Rectal smooth muscle tissue (tissue), 1 donor: ENCODE measurements around the gene ZBTB7C.

Experiments used
- H3K27ac ChIP-seq: one replicate; pipeline ENCODE4 v1.7.0; 2013; ENCODE audit warnings: low read depth, low read length, inconsistent platforms
- H3K27me3 ChIP-seq: one replicate; pipeline ENCODE4 v1.7.0; 2013; ENCODE audit warnings: low read length; ENCODE audit not compliant: control insufficient read depth, insufficient read depth
- H3K36me3 ChIP-seq: one replicate; pipeline ENCODE4 v1.7.0; 2013; ENCODE audit warnings: low read length; ENCODE audit not compliant: control insufficient read depth, insufficient read depth
- H3K4me1 ChIP-seq: one replicate; pipeline ENCODE4 v1.7.0; 2013; ENCODE audit warnings: low read length; ENCODE audit not compliant: control insufficient read depth, insufficient read depth
- H3K4me3 ChIP-seq: one replicate; pipeline ENCODE4 v1.7.0; 2013; ENCODE audit warnings: low read length
- H3K9ac ChIP-seq: one replicate; pipeline ENCODE4 v1.7.0; 2013; ENCODE audit warnings: low read length

The ZBTB7C gene

DNA sequence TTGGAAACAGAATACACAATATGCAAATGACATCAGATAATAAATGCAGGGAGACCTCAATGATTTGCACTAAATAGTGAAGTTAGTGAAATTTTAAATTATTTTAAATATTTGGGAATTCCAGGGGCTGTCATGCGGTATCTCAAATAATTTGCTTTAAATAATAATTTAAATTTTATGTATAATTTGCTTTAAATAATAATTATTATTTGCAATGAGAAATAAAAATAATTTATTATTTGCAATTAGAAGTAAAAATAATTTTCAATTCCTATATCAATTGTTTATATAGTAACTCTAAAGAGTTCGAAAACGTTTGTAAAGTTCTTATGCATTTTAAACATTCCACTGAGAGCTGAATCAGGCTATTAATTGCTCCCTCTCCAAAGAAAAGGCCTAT, 226.4 kb downstream of the ZBTB7C start:
- H3K27me3 ChIP-seq = no peaks in the 10 kb centered on the region
- no peak overlapping the region for H3K9ac ChIP-seq
- H3K36me3 ChIP-seq = peaks cover 2% of the 10 kb centered on the region
- H3K27ac ChIP-seq = no peak overlapping the region
- H3K4me3 ChIP-seq = no peak overlapping the region
- peaks cover 5% of the 10 kb centered on the region for H3K4me1 ChIP-seq

GRCh38 chr18:48181857-48182256, 227.3 kb downstream of the ZBTB7C start:
- H3K27me3 ChIP-seq = peaks cover 4% of the 10 kb centered on the region
- peaks cover 2% of the 10 kb centered on the region for H3K36me3 ChIP-seq
- H3K9ac ChIP-seq = no peak overlapping the region
- no peak overlapping the region for H3K4me3 ChIP-seq
- peaks cover 5% of the 10 kb centered on the region for H3K4me1 ChIP-seq
- no peak overlapping the region for H3K27ac ChIP-seq

DNA sequence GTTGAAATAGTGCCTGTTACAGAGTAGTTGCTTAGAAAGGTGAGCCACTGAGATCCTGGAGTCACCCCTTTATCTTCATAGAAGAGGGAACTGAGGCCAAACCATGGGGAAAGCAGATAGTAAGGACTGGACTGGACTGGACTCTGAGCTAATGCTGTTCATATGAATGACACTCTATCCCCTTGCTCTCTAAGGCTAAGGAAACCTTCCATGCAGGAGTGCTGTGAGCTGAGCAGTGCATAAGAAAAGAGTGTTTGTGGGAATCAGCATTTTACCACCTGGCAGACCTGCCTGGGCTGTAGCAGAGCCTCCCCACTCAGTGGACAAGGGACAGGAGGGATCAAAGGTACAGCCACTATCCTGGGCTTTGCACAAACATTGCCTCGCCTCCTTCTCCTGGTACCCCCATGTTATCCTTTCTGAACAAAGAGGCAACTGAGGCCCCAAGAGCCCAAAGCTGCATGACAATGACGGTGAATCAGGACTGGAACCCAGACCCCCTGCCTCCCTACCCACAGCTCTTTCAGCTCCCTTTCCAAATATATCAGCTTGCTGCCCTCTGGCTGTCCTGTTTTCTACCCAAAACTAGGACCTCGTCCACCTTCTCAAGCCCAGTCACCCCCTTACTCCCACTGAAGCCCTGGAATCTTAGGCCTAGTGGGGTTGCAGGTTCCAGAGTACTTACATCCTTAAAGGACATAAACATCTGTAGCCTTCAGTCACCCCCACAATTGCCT, 227.9 kb downstream of the ZBTB7C start:
- H3K27ac ChIP-seq = no peak overlapping the region
- no peak overlapping the region for H3K9ac ChIP-seq
- peaks cover 5% of the 10 kb centered on the region for H3K4me1 ChIP-seq
- H3K4me3 ChIP-seq = no peak overlapping the region
- H3K36me3 ChIP-seq = peaks cover 2% of the 10 kb centered on the region
- H3K27me3 ChIP-seq = peaks cover 4% of the 10 kb centered on the region

DNA sequence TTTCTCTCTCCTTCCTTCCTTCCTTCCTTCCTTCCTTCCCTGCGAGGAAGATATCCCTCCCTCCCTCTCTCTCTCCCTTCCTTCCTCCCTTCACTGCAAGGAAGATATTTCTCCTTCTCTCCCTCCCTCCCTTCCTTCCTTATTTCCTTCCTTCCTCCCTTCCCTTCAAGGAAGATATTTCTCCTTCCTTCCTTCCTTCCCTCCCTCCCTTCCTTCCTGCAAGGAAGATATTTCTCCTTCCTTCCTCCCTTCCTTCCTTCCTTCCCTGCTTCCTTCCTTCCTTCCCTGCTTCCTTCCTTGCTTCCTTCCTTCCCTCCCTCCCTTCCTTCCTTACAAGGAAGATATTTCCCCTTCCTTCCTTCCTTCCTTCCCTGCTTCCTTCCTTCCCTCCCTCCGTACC, 229.5 kb downstream of the ZBTB7C start:
- Histone ChIP-seq H3K4me3 (no peak overlapping the region), H3K27ac (no peak overlapping the region), H3K36me3 (peaks cover 2% of the 10 kb centered on the region), H3K9ac (no peak overlapping the region), H3K4me1 (no peaks in the 10 kb centered on the region), H3K27me3 (peaks cover 4% of the 10 kb centered on the region)

DNA sequence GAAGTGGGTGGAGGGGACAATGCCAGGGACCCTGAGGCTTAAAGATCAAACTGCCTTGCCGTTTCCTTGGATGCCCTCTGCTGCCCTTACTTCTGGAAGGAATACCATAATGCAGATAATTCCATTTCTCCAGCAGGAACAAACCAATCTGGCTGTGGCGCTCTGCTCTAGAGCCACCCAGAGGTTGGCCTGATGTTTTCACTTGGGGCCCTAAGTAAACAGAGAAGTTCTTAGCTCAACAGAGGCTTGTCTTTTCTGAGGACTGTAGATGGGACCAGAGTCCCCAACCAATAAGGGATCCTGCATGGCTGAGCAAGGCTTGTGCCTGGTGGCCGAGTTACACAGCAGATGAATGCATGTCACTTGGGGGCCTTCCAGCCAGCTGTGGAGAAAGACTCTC, 230.2 kb downstream of the ZBTB7C start:
- no peak overlapping the region for H3K9ac ChIP-seq
- peaks cover 4% of the 10 kb centered on the region for H3K27me3 ChIP-seq

DNA sequence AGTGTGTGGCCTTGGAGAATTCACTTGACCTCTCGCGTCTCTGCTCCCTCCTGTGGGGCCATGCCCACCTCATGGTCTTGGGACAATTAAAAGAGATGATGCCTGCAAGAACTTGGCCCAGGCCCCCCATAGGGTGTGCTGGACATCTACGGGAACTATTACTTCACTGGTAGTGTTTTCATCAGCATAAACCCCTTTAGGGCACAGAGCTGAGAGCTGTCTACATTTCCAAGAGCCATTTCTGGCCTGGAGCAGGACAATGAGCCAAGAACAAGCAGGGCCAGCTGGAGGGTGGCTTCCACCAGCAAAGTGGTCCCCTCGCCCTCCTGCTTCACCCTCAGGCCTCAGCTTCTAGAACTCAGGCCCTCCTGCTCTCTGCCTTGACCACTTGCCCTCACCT, 232.3 kb downstream of the ZBTB7C start:
- Histone ChIP-seq H3K27me3 (peaks cover 4% of the 10 kb centered on the region), H3K4me1 (no peaks in the 10 kb centered on the region), H3K36me3 (peaks cover 2% of the 10 kb centered on the region), H3K4me3 (no peak overlapping the region), H3K9ac (no peak overlapping the region), H3K27ac (no peak overlapping the region)

More for the DNA sequence above, 230.2 kb downstream of the ZBTB7C start:
- peaks cover 2% of the 10 kb centered on the region for H3K36me3 ChIP-seq
- H3K4me1 ChIP-seq = no peaks in the 10 kb centered on the region
- no peak overlapping the region for H3K27ac ChIP-seq
- no peak overlapping the region for H3K4me3 ChIP-seq

DNA sequence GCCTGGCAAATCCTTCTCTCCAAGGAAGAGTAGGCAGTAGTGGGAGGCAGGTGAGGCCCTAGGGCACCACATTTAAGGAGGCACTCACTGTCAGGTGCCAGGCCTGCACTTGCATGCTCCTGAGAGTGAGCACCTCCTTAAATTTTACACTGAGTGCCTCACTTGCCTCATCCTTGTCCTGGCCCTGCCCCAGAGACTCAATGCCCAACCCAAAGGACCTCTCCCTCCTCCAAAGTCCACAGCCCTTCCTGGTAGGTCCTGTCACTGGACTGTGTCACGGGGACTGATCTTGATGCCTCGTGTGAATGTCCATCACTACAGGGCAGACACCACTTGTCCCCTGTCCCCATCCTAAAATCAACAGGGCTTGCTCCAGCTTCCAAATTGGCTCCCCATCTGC, 235.6 kb downstream of the ZBTB7C start:
- H3K4me3 ChIP-seq = no peak overlapping the region
- peaks cover 4% of the 10 kb centered on the region for H3K27me3 ChIP-seq
- no peak overlapping the region for H3K9ac ChIP-seq
- no peak overlapping the region for H3K27ac ChIP-seq
- H3K36me3 ChIP-seq = no peaks in the 10 kb centered on the region
- H3K4me1 ChIP-seq = no peaks in the 10 kb centered on the region

DNA sequence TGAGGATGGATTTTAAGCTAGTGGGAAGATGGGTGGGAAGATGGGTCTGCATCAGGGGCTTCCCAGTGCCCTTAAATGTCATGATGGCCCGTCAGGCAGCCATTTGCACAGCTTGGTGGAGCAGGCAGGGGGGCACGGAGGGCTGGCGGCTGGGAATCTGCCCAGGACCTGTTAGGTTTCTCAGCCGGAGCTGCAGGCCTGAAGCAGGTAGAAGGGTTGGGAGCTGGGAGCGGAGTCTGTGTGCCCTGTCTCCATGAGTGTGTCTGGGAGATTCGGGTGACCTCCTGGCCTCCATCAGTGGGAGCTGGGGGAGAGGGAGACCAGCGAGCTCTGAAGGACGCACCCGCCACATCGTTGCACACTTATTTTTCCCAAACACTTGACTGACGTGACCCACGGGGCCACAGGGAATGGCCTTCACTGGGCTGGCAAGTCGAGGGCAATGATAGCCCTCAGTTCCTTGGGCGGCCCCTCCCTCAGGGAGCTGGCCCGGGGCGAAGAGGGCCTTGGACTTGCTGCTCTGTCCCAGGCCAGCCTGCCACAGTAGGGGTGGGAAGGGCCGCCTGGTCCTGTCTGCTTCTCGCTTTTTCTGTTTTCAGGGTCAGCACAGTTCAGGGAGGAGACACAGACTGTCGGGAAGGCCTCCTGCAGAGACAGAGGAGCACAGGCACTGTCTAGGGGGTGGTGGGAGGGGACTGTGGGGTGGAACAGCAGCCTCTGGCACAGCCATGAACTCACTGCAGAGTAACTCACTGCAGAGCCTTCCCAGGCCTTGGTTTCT, 236.8 kb downstream of the ZBTB7C start:
- H3K4me1 ChIP-seq = no peaks in the 10 kb centered on the region
- no peak overlapping the region for H3K9ac ChIP-seq
- peaks cover 3% of the 10 kb centered on the region for H3K27me3 ChIP-seq
- no peak overlapping the region for H3K4me3 ChIP-seq
- H3K36me3 ChIP-seq = no peaks in the 10 kb centered on the region
- H3K27ac ChIP-seq = no peak overlapping the region

GRCh38 chr18:48171490-48172188, 237.5 kb downstream of the ZBTB7C start:
- no peaks in the 10 kb centered on the region for H3K36me3 ChIP-seq
- H3K27me3 ChIP-seq = no peaks in the 10 kb centered on the region
- H3K9ac ChIP-seq = no peak overlapping the region
- no peak overlapping the region for H3K27ac ChIP-seq
- no peaks in the 10 kb centered on the region for H3K4me1 ChIP-seq
- no peak overlapping the region for H3K4me3 ChIP-seq

- H3K27ac ChIP-seq = no peak overlapping the region
- no peaks in the 10 kb centered on the region for H3K27me3 ChIP-seq
- no peaks in the 10 kb centered on the region for H3K36me3 ChIP-seq
- H3K4me3 ChIP-seq = no peak overlapping the region
- no peaks in the 10 kb centered on the region for H3K4me1 ChIP-seq
- no peak overlapping the region for H3K9ac ChIP-seq
Observed at GRCh38 chr18:48170651-48171050, 238.5 kb downstream of the ZBTB7C start.

DNA sequence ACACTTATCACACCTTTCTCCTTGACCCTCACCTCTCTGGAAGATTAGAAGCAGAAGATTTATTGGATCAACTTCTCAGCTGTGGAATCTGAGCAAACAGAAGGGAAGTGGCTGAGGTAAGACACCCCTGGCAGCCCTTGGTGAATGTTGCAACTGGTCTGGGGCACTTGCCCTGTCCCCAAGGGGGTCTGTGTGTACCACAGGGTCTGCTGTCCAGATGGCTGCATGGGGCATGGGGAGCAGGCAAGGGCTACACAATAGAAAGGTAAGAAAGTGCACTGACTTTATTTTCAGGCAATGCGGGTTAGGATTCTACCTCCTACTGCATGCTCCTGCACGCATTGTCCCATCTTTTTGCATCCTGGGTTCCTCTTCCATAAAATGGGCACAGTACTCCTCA, 240.3 kb downstream of the ZBTB7C start:
- Histone ChIP-seq H3K9ac (no peak overlapping the region), H3K27ac (no peak overlapping the region), H3K36me3 (no peaks in the 10 kb centered on the region)

DNA sequence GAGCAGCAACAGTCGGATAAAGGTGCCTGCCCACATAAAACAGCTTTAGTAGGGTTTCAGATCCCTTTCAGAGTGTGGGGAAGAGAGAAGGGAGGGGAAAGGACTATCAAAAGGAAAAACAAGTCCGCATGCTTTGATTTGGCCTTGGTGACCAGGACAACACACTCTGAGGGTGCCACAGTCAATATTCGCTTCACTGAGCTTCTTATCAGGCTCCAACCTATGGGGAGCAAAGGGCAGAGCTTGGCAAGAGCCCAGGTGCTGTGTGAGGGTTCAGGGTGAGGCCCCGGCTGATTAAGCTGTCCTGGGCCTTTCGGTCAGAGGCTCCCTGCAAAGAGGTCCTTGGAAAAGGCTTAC, 241.3 kb downstream of the ZBTB7C start:
- no peak overlapping the region for H3K4me3 ChIP-seq
- no peak overlapping the region for H3K9ac ChIP-seq
- no peak overlapping the region for H3K27ac ChIP-seq
- no peaks in the 10 kb centered on the region for H3K4me1 ChIP-seq
- H3K36me3 ChIP-seq = no peaks in the 10 kb centered on the region
- no peaks in the 10 kb centered on the region for H3K27me3 ChIP-seq

More for the DNA sequence above, 240.3 kb downstream of the ZBTB7C start:
- Histone ChIP-seq H3K4me1 (no peaks in the 10 kb centered on the region), H3K4me3 (no peak overlapping the region), H3K27me3 (no peaks in the 10 kb centered on the region)
